NCI-H524 (cell line): Measurements from ENCODE around the gene RUNX1.
A peak's percentile ranks its signal among the peaks of the same experiment; 100 is the strongest.
"Not testable (repeated sequence)": the region's sequence is repeated elsewhere in the genome, so short reads cannot be mapped to it uniquely, and the experiment has no call there.

Experiments used
- DNase-seq, 2 experiments: peaks; one replicate each; lab custom pipeline; 2025; lab: John Stamatoyannopoulos, UW

The RUNX1 gene

GRCh38 chr21:34807146-34807880, 241.8 kb downstream of the RUNX1 start:
- no peak for DNase-seq

GRCh38 chr21:34806423-34806822, 242.7 kb downstream of the RUNX1 start:
- no peak for DNase-seq

GRCh38 chr21:34805157-34805556, 243.9 kb downstream of the RUNX1 start:
- no peak for DNase-seq

- DNase-seq: not testable (repeated sequence)
These were observed 244.5 kb downstream of the RUNX1 start for GRCh38 chr21:34804584-34804983.

GRCh38 chr21:34803782-34804370, 245.2 kb downstream of the RUNX1 start:
- DNase-seq: no peak

- peak in 1 of 2 experiments; percentile 51 for DNase-seq
These were observed 246.8 kb downstream of the RUNX1 start for GRCh38 chr21:34802180-34802899.

- peak in 1 of 2 experiments; percentile 8 for DNase-seq
These were observed 247.5 kb downstream of the RUNX1 start for GRCh38 chr21:34801519-34802132.

GRCh38 chr21:34800797-34801518, 248.1 kb downstream of the RUNX1 start:
- DNase-seq: no peak

- DNase-seq: no peak
These were observed 250.0 kb downstream of the RUNX1 start for GRCh38 chr21:34799092-34799491.

- no peak for DNase-seq
These were observed 251.1 kb downstream of the RUNX1 start for GRCh38 chr21:34797921-34798535.

- no peak for DNase-seq
These were observed 251.9 kb downstream of the RUNX1 start for GRCh38 chr21:34797201-34797525.

- DNase-seq: peak in 1 of 2 experiments; percentile 72
These were observed 252.4 kb downstream of the RUNX1 start for GRCh38 chr21:34796518-34797200.

- no peak for DNase-seq
These were observed 253.4 kb downstream of the RUNX1 start for GRCh38 chr21:34795548-34796180.

- peak in 1 of 2 experiments; percentile 5 for DNase-seq
These were observed 253.9 kb downstream of the RUNX1 start for GRCh38 chr21:34795175-34795547.

- DNase-seq: no peak
These were observed 254.4 kb downstream of the RUNX1 start for GRCh38 chr21:34794686-34795085.

GRCh38 chr21:34793471-34793870, 255.6 kb downstream of the RUNX1 start:
- DNase-seq: no peak

- DNase-seq: no peak
These were observed 256.5 kb downstream of the RUNX1 start for GRCh38 chr21:34792504-34793089.

GRCh38 chr21:34791776-34792503, 257.2 kb downstream of the RUNX1 start:
- no peak for DNase-seq

GRCh38 chr21:34790834-34791233, 258.3 kb downstream of the RUNX1 start:
- no peak for DNase-seq
